Neural crest cell (in vitro differentiated cells): ENCODE data around the gene CCDC142. TPM values are rescaled to one million over a fixed set of nuclear protein-coding genes. Genes with fewer than 3 reads are reported as not detected.

ENCODE experiments used
- DNase-seq: peaks from one replicate; pipeline ENCODE4 v3.0.0; 2021; ENCODE audit warnings: low read depth, mixed read lengths, low spot score
- H3K27ac Mint-ChIP-seq: one replicate; pipeline ENCODE4 v1.8.0; 2021; ENCODE audit warnings: mild to moderate bottlenecking, mixed read lengths; ENCODE audit not compliant: unreplicated experiment
- H3K27me3 Mint-ChIP-seq: 2 replicates; pipeline ENCODE4 v1.8.0; 2021; ENCODE audit warnings: low read depth, mild to moderate bottlenecking, mixed read lengths
- H3K36me3 Mint-ChIP-seq: 2 replicates; pipeline ENCODE4 v1.8.0; 2021; ENCODE audit warnings: low read depth, mild to moderate bottlenecking, mixed read lengths
- H3K4me1 Mint-ChIP-seq: 2 replicates; pipeline ENCODE4 v1.8.0; 2021; ENCODE audit warnings: mixed read lengths
- H3K4me3 Mint-ChIP-seq: one replicate; pipeline ENCODE4 v1.8.0; 2021; ENCODE audit warnings: mild to moderate bottlenecking, mixed read lengths
- H3K9me3 Mint-ChIP-seq: 2 replicates; pipeline ENCODE4 v1.8.0; 2021; ENCODE audit warnings: mixed read lengths
- CTCF ChIP-seq: fragments of 200-600 bp; sonication (generic); conservative IDR thresholded peaks from 2 replicates; pipeline ENCODE4 v1.5.0; 2021; ENCODE audit warnings: antibody characterized with exemption, mild to moderate bottlenecking
- total RNA-seq: library from RNA; stranded (reverse); gene quantifications from 2 replicates; pipeline ENCODE4 v1.2.1, GENCODE V29; 2021

The CCDC142 gene
- total RNA-seq, 1 donor from 2014 or later = 35.0 TPM

- Mint-ChIP-seq H3K4me3 (peak overlapping the region; percentile 74), H3K27me3 (peaks cover 92% of the 10 kb centered on the region), H3K9me3 (no peaks in the 10 kb centered on the region), H3K36me3 (peaks cover 17% of the 10 kb centered on the region), H3K4me1 (peaks cover 28% of the 10 kb centered on the region), H3K27ac (no peak overlapping the region)
- no peak for TF ChIP-seq CTCF
- no peak for DNase-seq
These were observed 18.7 kb upstream of the CCDC142 start for GRCh38 chr2:74501335-74502071.

- no peak for TF ChIP-seq CTCF
- Mint-ChIP-seq H3K4me3 (peak overlapping the region; percentile 74), H3K27me3 (peaks cover 99% of the 10 kb centered on the region), H3K9me3 (no peaks in the 10 kb centered on the region), H3K36me3 (peaks cover 19% of the 10 kb centered on the region), H3K27ac (no peak overlapping the region), H3K4me1 (peaks cover 27% of the 10 kb centered on the region)
- DNase-seq = no peak
These were observed 17.8 kb upstream of the CCDC142 start for GRCh38 chr2:74500578-74500946.

- DNase-seq = no peak
- Mint-ChIP-seq H3K4me3 (peak overlapping the region; percentile 74), H3K36me3 (peaks cover 14% of the 10 kb centered on the region), H3K27ac (no peak overlapping the region), H3K27me3 (peaks cover 99% of the 10 kb centered on the region), H3K4me1 (peaks cover 24% of the 10 kb centered on the region), H3K9me3 (no peaks in the 10 kb centered on the region)
- no peak for TF ChIP-seq CTCF
These were observed 17.3 kb upstream of the CCDC142 start for GRCh38 chr2:74499940-74500577.

GRCh38 chr2:74499267-74499939, 16.6 kb upstream of the CCDC142 start, which contains the start of gene LBX2:
LBX2 (minus strand) TSS chr2:74499603; CDS start chr2:74499537, 66 bp downstream.
- DNase-seq = no peak
- Mint-ChIP-seq H3K9me3 (no peaks in the 10 kb centered on the region), H3K36me3 (peaks cover 10% of the 10 kb centered on the region), H3K27me3 (peaks cover 94% of the 10 kb centered on the region), H3K4me1 (peaks cover 19% of the 10 kb centered on the region), H3K27ac (no peak within 1 kb of the TSS), H3K4me3 (peak within 1 kb of the TSS; percentile 86)
- TF ChIP-seq CTCF = no peak

- Mint-ChIP-seq H3K27me3 (peaks cover 91% of the 10 kb centered on the region), H3K27ac (no peak overlapping the region), H3K4me3 (peak overlapping the region; percentile 86), H3K9me3 (no peaks in the 10 kb centered on the region), H3K36me3 (peaks cover 13% of the 10 kb centered on the region), H3K4me1 (peaks cover 19% of the 10 kb centered on the region)
- no peak for TF ChIP-seq CTCF
- DNase-seq = peak; percentile 28
These were observed 15.9 kb upstream of the CCDC142 start for GRCh38 chr2:74498500-74499266.
